Right renal pelvis (tissue), 4 donors: ENCODE measurements around the gene PROCR. TPM values are rescaled to one million over a fixed set of nuclear protein-coding genes. Genes with fewer than 3 reads are reported as not detected.
"Not testable (repeated sequence)": the region's sequence is repeated elsewhere in the genome, so short reads cannot be mapped to it uniquely, and the experiment has no call there.

ENCODE experiments used
- DNase-seq, 4 donors: peaks; one replicate each; pipeline ENCODE4 v3.0.0-alpha.2; 2013; ENCODE audit warnings: low read depth in 4 of 4, low spot score in 3 of 4, missing footprints in 1 of 4
- polyA plus RNA-seq, 4 donors: library from polyadenylated mRNA; unstranded; fragments of 120-200 nt; gene quantifications; one replicate each; pipeline ENCODE4 v1.2.1, GENCODE V29; 2013; ENCODE audit not compliant: insufficient read length in 4 of 4

Gene PROCR
- polyA plus RNA-seq: 10 to 100 TPM in 1 of 4 donors, 1 to 10 TPM in 3; 7.6 to 13.0 (median 8.9) TPM

GRCh38 chr20:35171753-35172433, at the start of gene PROCR:
PROCR (plus strand) TSS chr20:35172072; CDS start chr20:35172155, 83 bp downstream.
- DNase-seq: peak in 2 of 4 donors; percentile 32 to 47

- no peak for DNase-seq
These were observed 49.0 kb upstream of the PROCR start for GRCh38 chr20:35122756-35123405.

- DNase-seq: no peak
These were observed 46.1 kb upstream of the PROCR start for GRCh38 chr20:35125753-35126152.

- no peak for DNase-seq
These were observed 42.2 kb upstream of the PROCR start for GRCh38 chr20:35129647-35130069.

GRCh38 chr20:35131934-35132333, 39.9 kb upstream of the PROCR start:
- no peak for DNase-seq

- no peak for DNase-seq
These were observed 38.8 kb upstream of the PROCR start for GRCh38 chr20:35133031-35133430.

GRCh38 chr20:35133735-35134134, 38.1 kb upstream of the PROCR start:
- DNase-seq: no peak

- DNase-seq: no peak
These were observed 37.4 kb upstream of the PROCR start for GRCh38 chr20:35134472-35134871.

- no peak for DNase-seq
These were observed 37.0 kb upstream of the PROCR start for GRCh38 chr20:35134880-35135279.

GRCh38 chr20:35135867-35136586, 35.8 kb upstream of the PROCR start:
- DNase-seq: no peak

- DNase-seq: no peak
These were observed 27.2 kb upstream of the PROCR start for GRCh38 chr20:35144694-35145093.

- peak in 1 of 4 donors; percentile 35 for DNase-seq
These were observed 26.7 kb upstream of the PROCR start for GRCh38 chr20:35145141-35145564.

- DNase-seq: no peak
These were observed 25.5 kb upstream of the PROCR start for GRCh38 chr20:35146299-35146919.

- peak; percentile 82 to 93 (median 88) for DNase-seq
These were observed 24.8 kb upstream of the PROCR start, which contains the start of gene EDEM2 for GRCh38 chr20:35146920-35147574. EDEM2 (minus strand) TSS chr20:35147336; CDS start chr20:35147258, 78 bp downstream.

- DNase-seq: not testable (repeated sequence)
These were observed 24.2 kb upstream of the PROCR start for GRCh38 chr20:35147575-35148071.

GRCh38 chr20:35150846-35151579, 20.9 kb upstream of the PROCR start:
- no peak for DNase-seq

- no peak for DNase-seq
These were observed 20.1 kb upstream of the PROCR start for GRCh38 chr20:35151736-35152135.

GRCh38 chr20:35155936-35156335, 15.9 kb upstream of the PROCR start:
- DNase-seq: no peak

GRCh38 chr20:35156978-35157377, 14.9 kb upstream of the PROCR start:
- DNase-seq: no peak
